OCI-LY1 (cell line): Measurements from ENCODE around the gene ENPP7.

Source experiments
- H2AFZ ChIP-seq: fragments of 200-600 bp; sonication (generic), shearing (Covaris generic); 2 replicates; pipeline ENCODE4 v1.6.0; 2014; ENCODE audit warnings: antibody characterized with exemption, mild to moderate bottlenecking, low read length
- H3F3A ChIP-seq: fragments of 200-600 bp; sonication (generic), shearing (Covaris generic); 2 replicates; pipeline ENCODE4 v1.6.0; 2014; ENCODE audit warnings: mild to moderate bottlenecking, antibody characterized with exemption, low read length, moderate library complexity; ENCODE audit not compliant: insufficient read depth
- H3K27ac ChIP-seq: fragments of 200-600 bp; sonication (generic); 2 replicates; pipeline ENCODE4 v1.5.1; 2014; ENCODE audit warnings: low read length, mixed run types, mild to moderate bottlenecking, low read depth; ENCODE audit not compliant: poor library complexity, severe bottlenecking
- H3K27me3 ChIP-seq: fragments of 200-600 bp; sonication (generic); 2 replicates; pipeline ENCODE4 v1.6.0; 2014; ENCODE audit warnings: antibody characterized with exemption, mild to moderate bottlenecking, low read length, moderate library complexity; ENCODE audit not compliant: insufficient read depth
- H3K36me3 ChIP-seq: fragments of 200-600 bp; sonication (generic); 2 replicates; pipeline ENCODE4 v1.6.1; 2014; ENCODE audit warnings: mild to moderate bottlenecking, antibody characterized with exemption, low read length, moderate library complexity, mixed read lengths; ENCODE audit not compliant: insufficient read depth
- H3K4me1 ChIP-seq: fragments of 200-600 bp; sonication (generic); 2 replicates; pipeline ENCODE4 v1.5.1; 2014; ENCODE audit warnings: mild to moderate bottlenecking, low read length, moderate library complexity; ENCODE audit not compliant: insufficient read depth, severe bottlenecking
- H3K4me2 ChIP-seq: fragments of 200-600 bp; sonication (generic), shearing (Covaris generic); 2 replicates; pipeline ENCODE4 v1.6.1; 2014; ENCODE audit warnings: low read length
- H3K4me3 ChIP-seq: fragments of 200-600 bp; sonication (generic); 2 replicates; pipeline ENCODE4 v1.5.1; 2014; ENCODE audit warnings: low read length, low read depth, mild to moderate bottlenecking, mixed read lengths; ENCODE audit not compliant: poor library complexity, severe bottlenecking
- H3K79me2 ChIP-seq: fragments of 200-600 bp; shearing (Covaris generic); 2 replicates; pipeline ENCODE4 v1.6.1; 2016; ENCODE audit warnings: mixed run types, low read length, mixed read lengths; ENCODE audit not compliant: insufficient read depth
- H3K9ac ChIP-seq: fragments of 200-600 bp; sonication (generic), shearing (Covaris generic); 2 replicates; pipeline ENCODE4 v1.6.1; 2014; ENCODE audit warnings: mild to moderate bottlenecking, low read length, mixed read lengths
- H3K9me2 ChIP-seq: fragments of 200-600 bp; sonication (generic), shearing (Covaris generic); 2 replicates; pipeline ENCODE4 v1.6.1; 2014; ENCODE audit warnings: low read depth, mild to moderate bottlenecking, low read length, mixed read lengths
- H3K9me3 ChIP-seq: fragments of 200-600 bp; shearing (Covaris generic); 2 replicates; pipeline ENCODE4 v1.6.1; 2014; ENCODE audit warnings: low read length, mixed read lengths
- H4K20me1 ChIP-seq: fragments of 200-600 bp; sonication (generic), shearing (Covaris generic); 2 replicates; pipeline ENCODE4 v1.6.0; 2016; ENCODE audit warnings: mild to moderate bottlenecking, low read length; ENCODE audit not compliant: insufficient read depth
- CTCF ChIP-seq: fragments of 200-600 bp; sonication (generic), shearing (Covaris generic); IDR thresholded peaks from 2 replicates; pipeline ENCODE4 v1.5.1; 2017; ENCODE audit warnings: mild to moderate bottlenecking, antibody characterized with exemption, low read length, moderate library complexity, mixed read lengths
- EZH2 ChIP-seq: fragments of 200-600 bp; sonication (generic), shearing (Covaris generic); IDR thresholded peaks from 2 replicates; pipeline ENCODE4 v1.8.0; 2017; ENCODE audit warnings: borderline replicate concordance, mixed run types, mild to moderate bottlenecking, antibody characterized with exemption, low read length, moderate library complexity, mixed read lengths

The ENPP7 gene

GRCh38 chr17:79785017-79785899 lies 54.5 kb downstream of the ENPP7 start:
- Histone ChIP-seq H3K4me2 (no peak overlapping the region), H3K9me3 (no peaks in the 10 kb centered on the region), H3K79me2 (no peaks in the 10 kb centered on the region), H3K9me2 (no peaks in the 10 kb centered on the region), H2AFZ (no peak overlapping the region), H3K27ac (no peak overlapping the region), H3K36me3 (peaks cover 31% of the 10 kb centered on the region), H3K27me3 (no peaks in the 10 kb centered on the region), H3F3A (no peaks in the 10 kb centered on the region; the same call in 1 of the 2 replicates), H3K4me1 (no peaks in the 10 kb centered on the region), H3K4me3 (no peak overlapping the region), H3K9ac (no peak overlapping the region), H4K20me1 (no peaks in the 10 kb centered on the region)
- TF ChIP-seq EZH2 = no peak
- TF ChIP-seq CTCF = no peak

- no peak overlapping the region for H3K27ac ChIP-seq
- H3K4me2 ChIP-seq = no peak overlapping the region
- no peaks in the 10 kb centered on the region for H3K9me2 ChIP-seq
- no peaks in the 10 kb centered on the region for H3K9me3 ChIP-seq
- H3K27me3 ChIP-seq = no peaks in the 10 kb centered on the region
- peaks cover 31% of the 10 kb centered on the region for H3K36me3 ChIP-seq
- no peaks in the 10 kb centered on the region for H3K4me1 ChIP-seq
- no peaks in the 10 kb centered on the region for H3K79me2 ChIP-seq
- H3F3A ChIP-seq = no peaks in the 10 kb centered on the region
- no peak overlapping the region for H3K9ac ChIP-seq
- TF ChIP-seq CTCF = no peak
- TF ChIP-seq EZH2 = no peak
- H2AFZ ChIP-seq = no peak overlapping the region
- H3K4me3 ChIP-seq = no peak overlapping the region
- no peaks in the 10 kb centered on the region for H4K20me1 ChIP-seq
Observed at GRCh38 chr17:79785900-79786810, 55.4 kb downstream of the ENPP7 start.

- H3K9me3 ChIP-seq = no peaks in the 10 kb centered on the region
- H3K9ac ChIP-seq = no peak overlapping the region
- no peaks in the 10 kb centered on the region for H3K79me2 ChIP-seq
- H3K27ac ChIP-seq = no peak overlapping the region
- no peaks in the 10 kb centered on the region for H3F3A ChIP-seq
- no peaks in the 10 kb centered on the region for H3K4me1 ChIP-seq
- H2AFZ ChIP-seq = no peak overlapping the region
- no peaks in the 10 kb centered on the region for H3K9me2 ChIP-seq
- no peaks in the 10 kb centered on the region for H4K20me1 ChIP-seq
- H3K36me3 ChIP-seq = peaks cover 29% of the 10 kb centered on the region
- H3K27me3 ChIP-seq = no peaks in the 10 kb centered on the region
- H3K4me3 ChIP-seq = no peak overlapping the region
- H3K4me2 ChIP-seq = no peak overlapping the region
- TF ChIP-seq EZH2 = no peak
- no peak for TF ChIP-seq CTCF
Observed at GRCh38 chr17:79786930-79787643, 56.3 kb downstream of the ENPP7 start.
